Endothelial cell of umbilical vein (primary cell): ENCODE results near the gene TFB2M. TPM values are rescaled to one million over a fixed set of nuclear protein-coding genes. Genes with fewer than 3 reads are reported as not detected.

Experiments used
- BruUV-seq: library from RNA; stranded (reverse); fragments of 400-500 nt; replicated peaks from 2 replicates; lab custom pipeline; 2021; lab: Mats Ljungman, UMichigan
- CTCF ChIA-PET: fragments of 300-600, 350-600 bp; sonication (Branson Sonifier 250); formaldehyde crosslinking; loops from one replicate; lab custom pipeline; 2021; ENCODE audit warnings: antibody characterized with exemption, inconsistent platforms; lab: Charles Lee
- POLR2A ChIA-PET: fragments of 300-600, 350-600 bp; sonication (Branson Sonifier 250); formaldehyde crosslinking; loops from one replicate; lab custom pipeline; 2021; ENCODE audit warnings: antibody characterized with exemption, inconsistent platforms; lab: Charles Lee
- DNase-seq: peaks from one replicate; pipeline ENCODE4 v3.0.0-alpha.2; 2011; ENCODE audit warnings: low read depth, low spot score
- FAIRE-seq: peaks from 2 replicates; lab custom pipeline; 2011; peaks lifted over from hg19 to GRCh38; lab: Jason Lieb, UNC
- H2AFZ ChIP-seq: 2 replicates; pipeline ENCODE4 v1.6.0; 2012; ENCODE audit warnings: low read depth, low read length, control low read depth, inconsistent platforms
- H3K27ac ChIP-seq: 2 replicates; pipeline ENCODE4 v1.5.1; 2011; ENCODE audit warnings: low read depth, mild to moderate bottlenecking, control low read depth, low read length, moderate library complexity; ENCODE audit not compliant: insufficient read depth
- H3K27me3 ChIP-seq, 2 experiments: 2 replicates each; pipeline versions ENCODE4 v1.6.0 to v1.6.1; 2011; ENCODE audit warnings: low read length in 2 of 2, mixed read lengths in 1 of 2; ENCODE audit not compliant: control insufficient read depth in 2 of 2, insufficient read depth in 2 of 2
- H3K36me3 ChIP-seq, 2 experiments: 2 replicates in 1 of 2; 3 replicates in 1 of 2; pipeline ENCODE4 v1.5.1; 2011; ENCODE audit warnings: low read length in 2 of 2, mild to moderate bottlenecking in 1 of 2, moderate library complexity in 1 of 2; ENCODE audit not compliant: control insufficient read depth in 2 of 2, insufficient read depth in 2 of 2; ENCODE audit errors: extremely low read depth in 1 of 2
- H3K4me1 ChIP-seq: 3 replicates; pipeline ENCODE4 v1.5.1; 2011; ENCODE audit warnings: mild to moderate bottlenecking, low read length; ENCODE audit not compliant: control insufficient read depth, insufficient read depth; ENCODE audit errors: extremely low read depth
- H3K4me2 ChIP-seq: 2 replicates; pipeline ENCODE4 v1.6.1; 2011; ENCODE audit warnings: low read length, control low read depth, mixed read lengths; ENCODE audit not compliant: insufficient read depth
- H3K4me3 ChIP-seq, 3 experiments: fragments of 200-600 bp in 1 of 3; sonication (generic), shearing (Covaris generic) in 1 of 3; replicated peaks in 1 of 3; 2 replicates each; pipeline ENCODE4 v1.5.1; 2011 to 2016; ENCODE audit warnings: control low read depth in 3 of 3, low read length in 3 of 3, mild to moderate bottlenecking in 2 of 3, inconsistent platforms in 1 of 3, low read depth in 1 of 3, moderate library complexity in 1 of 3; ENCODE audit not compliant: insufficient read depth in 1 of 3
- H3K79me2 ChIP-seq: 2 replicates; pipeline ENCODE4 v1.6.0; 2012; ENCODE audit warnings: low read length, inconsistent platforms; ENCODE audit not compliant: control insufficient read depth, insufficient read depth
- H3K9ac ChIP-seq: replicated peaks from 2 replicates; pipeline ENCODE3; 2011; ENCODE audit warnings: low read length, control low read depth; ENCODE audit not compliant: insufficient read depth; ENCODE audit errors: extremely low read depth
- H3K9me1 ChIP-seq: replicated peaks from 3 replicates; pipeline ENCODE4 v1.6.0; 2011; ENCODE audit warnings: mild to moderate bottlenecking, low read length; ENCODE audit not compliant: control insufficient read depth, insufficient read depth; ENCODE audit errors: extremely low read depth
- H3K9me3 ChIP-seq: replicated peaks from 2 replicates; pipeline ENCODE4 v1.5.1; 2012; ENCODE audit warnings: low read length, inconsistent platforms; ENCODE audit not compliant: control insufficient read depth, insufficient read depth
- H4K20me1 ChIP-seq: replicated peaks from 2 replicates; pipeline ENCODE3; 2011; ENCODE audit warnings: mild to moderate bottlenecking, low read length; ENCODE audit not compliant: control insufficient read depth, insufficient read depth; ENCODE audit errors: extremely low read depth
- FOS ChIP-seq: IDR thresholded peaks from 2 replicates; pipeline ENCODE4 v1.6.1; 2011; ENCODE audit warnings: mild to moderate bottlenecking, low read length, moderate library complexity, borderline replicate concordance; ENCODE audit not compliant: insufficient read depth
- GATA2 ChIP-seq: IDR thresholded peaks from 2 replicates; pipeline ENCODE4 v1.7.0; 2011; ENCODE audit warnings: low read depth, mild to moderate bottlenecking, moderate library complexity, mixed read lengths, low read length; ENCODE audit not compliant: insufficient read length, insufficient read depth
- MYC ChIP-seq: IDR thresholded peaks from one replicate; pipeline ENCODE4 v1.6.1; 2011; ENCODE audit warnings: mild to moderate bottlenecking, low read depth, low read length
- POLR2A ChIP-seq: IDR thresholded peaks from 2 replicates; pipeline ENCODE4 v1.6.1; 2012; ENCODE audit warnings: low read depth, mild to moderate bottlenecking, control low read depth, low read length
- POLR2AphosphoS5 ChIP-seq: IDR thresholded peaks from 2 replicates; pipeline ENCODE4 v1.6.1; 2012; ENCODE audit warnings: low read depth, mild to moderate bottlenecking, control low read depth, low read length, moderate library complexity; ENCODE audit not compliant: insufficient read depth
- dilution Hi-C: fragments of 300-500 bp; cut with MboI; formaldehyde crosslinking; loops from one replicate; pipeline ENCODE4 v1.15.0; 2019; ENCODE audit warnings: low sequenced_read_pairs; ENCODE audit not compliant: extremely low pct_ligation_motif_present
- intact Hi-C: fragments of 100-400 bp; cut with micrococcal nuclease; formaldehyde crosslinking; loops from one replicate; pipeline ENCODE4 v1.10.0; 2022
- polyA plus RNA-seq, 4 experiments: library from polyadenylated mRNA; depleted of rRNA in 3 of 4; stranded (reverse) in 3 of 4; unstranded in 1 of 4; fragments of >200 nt; gene quantifications; 2 replicates each; pipeline versions ENCODE4 v1.2.1 to v1.2.3, GENCODE V29; 2011 to 2012; ENCODE audit warnings: missing spikeins in 1 of 4
- total RNA-seq: library from RNA; stranded (reverse); gene quantifications from 2 replicates; pipeline ENCODE4 v1.2.3, GENCODE V29; 2021
- TF ChIP-seq, protein P1 (sequence below): IDR thresholded peaks from 2 replicates; pipeline ENCODE4 v1.6.1; 2011; ENCODE audit not compliant: insufficient read depth, insufficient read length
- TF ChIP-seq, protein P2 (sequence below), 2 donors: IDR thresholded peaks; 1 replicate in 1 of 2; 2 replicates in 1 of 2; pipeline ENCODE4 v1.5.1; 2011; ENCODE audit warnings: low read length in 2 of 2, mild to moderate bottlenecking in 2 of 2, moderate library complexity in 2 of 2, control low read depth in 1 of 2, inconsistent platforms in 1 of 2, low read depth in 1 of 2; ENCODE audit not compliant: insufficient read depth in 1 of 2; ENCODE audit errors: extremely low read depth in 1 of 2

The TFB2M gene
- total and polyA plus RNA-seq, 2 donors (not counting 3 experiments of a cell fraction or from before 2014, with no cell fraction given), result 8.4 to 14.8 TPM

DNA sequence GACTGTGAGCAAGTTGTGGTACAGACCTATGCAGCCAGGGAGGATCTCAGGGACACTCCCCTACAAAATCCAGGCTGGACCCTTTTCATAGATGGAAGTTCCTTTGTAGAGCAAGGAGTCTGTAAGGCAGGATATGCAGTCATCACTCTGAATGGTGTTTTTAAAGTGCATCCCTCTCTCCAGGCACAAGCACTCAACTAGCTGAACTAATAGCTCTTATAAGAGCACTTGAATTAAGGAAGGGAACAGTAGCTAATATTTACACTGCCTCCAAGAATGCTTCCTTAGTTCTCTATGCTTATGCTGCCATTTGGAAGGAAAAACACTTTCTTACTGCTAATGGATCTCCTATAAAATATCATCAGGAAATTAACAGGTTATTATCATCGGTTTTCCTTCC, 31.9 kb downstream of the TFB2M start:
- FAIRE-seq (no peak), DNase-seq (no peak)
- intact Hi-C loops (no loop called here), dilution Hi-C loops (no loop called here)
- Histone ChIP-seq H3K4me2 (no peak overlapping the region), H3K4me3 (no peak overlapping the region), H3K9ac (no peak overlapping the region), H3K79me2 (no peaks in the 10 kb centered on the region), H3K4me1 (no peaks in the 10 kb centered on the region), H3K27me3 (peaks cover 1 to 8% of the 10 kb centered on the region in 2 experiments), H3K36me3 (peaks cover 0 to 2% of the 10 kb centered on the region in 2 experiments), H2AFZ (no peak overlapping the region), H4K20me1 (no peaks in the 10 kb centered on the region), H3K9me1 (no peaks in the 10 kb centered on the region), H3K27ac (no peak overlapping the region), H3K9me3 (no peaks in the 10 kb centered on the region)
- TF ChIP-seq POLR2A, result no peak
- no peak for TF ChIP-seq POLR2AphosphoS5
- TF ChIP-seq GATA2, result no peak
- no peak for TF ChIP-seq MYC
- no peak for TF ChIP-seq FOS
- TF ChIP-seq, protein P1, sequence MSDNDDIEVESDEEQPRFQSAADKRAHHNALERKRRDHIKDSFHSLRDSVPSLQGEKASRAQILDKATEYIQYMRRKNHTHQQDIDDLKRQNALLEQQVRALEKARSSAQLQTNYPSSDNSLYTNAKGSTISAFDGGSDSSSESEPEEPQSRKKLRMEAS, result no peak
- TF ChIP-seq, protein P2, sequence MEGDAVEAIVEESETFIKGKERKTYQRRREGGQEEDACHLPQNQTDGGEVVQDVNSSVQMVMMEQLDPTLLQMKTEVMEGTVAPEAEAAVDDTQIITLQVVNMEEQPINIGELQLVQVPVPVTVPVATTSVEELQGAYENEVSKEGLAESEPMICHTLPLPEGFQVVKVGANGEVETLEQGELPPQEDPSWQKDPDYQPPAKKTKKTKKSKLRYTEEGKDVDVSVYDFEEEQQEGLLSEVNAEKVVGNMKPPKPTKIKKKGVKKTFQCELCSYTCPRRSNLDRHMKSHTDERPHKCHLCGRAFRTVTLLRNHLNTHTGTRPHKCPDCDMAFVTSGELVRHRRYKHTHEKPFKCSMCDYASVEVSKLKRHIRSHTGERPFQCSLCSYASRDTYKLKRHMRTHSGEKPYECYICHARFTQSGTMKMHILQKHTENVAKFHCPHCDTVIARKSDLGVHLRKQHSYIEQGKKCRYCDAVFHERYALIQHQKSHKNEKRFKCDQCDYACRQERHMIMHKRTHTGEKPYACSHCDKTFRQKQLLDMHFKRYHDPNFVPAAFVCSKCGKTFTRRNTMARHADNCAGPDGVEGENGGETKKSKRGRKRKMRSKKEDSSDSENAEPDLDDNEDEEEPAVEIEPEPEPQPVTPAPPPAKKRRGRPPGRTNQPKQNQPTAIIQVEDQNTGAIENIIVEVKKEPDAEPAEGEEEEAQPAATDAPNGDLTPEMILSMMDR (IDR thresholded peaks at IDR 0.05; ENCODE audit: extremely low read depth in 1 of 2, insufficient read depth in 1 of 2, low read depth in 1 of 2, low read length in 2 of 2), result no peak
- ChIA-PET POLR2A (no interaction called here), CTCF (interaction anchor here (0.6 to 2.7 kb wide), 3 partner anchors 28 to 108 kb away, joined by 3 to 12 read pairs (median 3); no protein-coding TSS in a partner anchor)
- no TSS peak for BruUV-seq
